Mesenchymal stem cell (in vitro differentiated cells and primary cell): ENCODE data around the gene DIABLO.

Experiments used
- DNase-seq: peaks from one replicate; pipeline ENCODE4 v3.0.0-alpha.2; 2013
- H2AFZ ChIP-seq: one replicate; pipeline ENCODE4 v1.6.1; 2013; ENCODE audit warnings: low read depth, mild to moderate bottlenecking, control low read depth, inconsistent platforms, low read length, moderate library complexity
- H2AK5ac ChIP-seq: 2 replicates; pipeline ENCODE4 v1.6.1; 2013; ENCODE audit warnings: low read length, moderate library complexity, mild to moderate bottlenecking, inconsistent platforms; ENCODE audit not compliant: severe bottlenecking
- H2BK120ac ChIP-seq: one replicate; pipeline ENCODE4 v1.6.1; 2013; ENCODE audit warnings: low read depth, mild to moderate bottlenecking, inconsistent platforms, low read length, moderate library complexity
- H2BK12ac ChIP-seq, 2 experiments: one replicate each; pipeline ENCODE4 v1.6.1; 2013; ENCODE audit warnings: inconsistent platforms in 2 of 2, low read length in 2 of 2, mild to moderate bottlenecking in 2 of 2, moderate library complexity in 2 of 2, control low read depth in 1 of 2
- H2BK15ac ChIP-seq: one replicate; pipeline ENCODE4 v1.6.1; 2013; ENCODE audit warnings: mild to moderate bottlenecking, low read depth, inconsistent platforms; ENCODE audit not compliant: poor library complexity, severe bottlenecking
- H2BK5ac ChIP-seq: 2 replicates; pipeline ENCODE4 v1.6.1; 2013; ENCODE audit warnings: low read depth, mild to moderate bottlenecking, low read length, control low read depth, inconsistent platforms; ENCODE audit not compliant: poor library complexity, severe bottlenecking
- H3K14ac ChIP-seq, 2 experiments: one replicate each; pipeline ENCODE4 v1.6.1; 2013; ENCODE audit warnings: inconsistent platforms in 2 of 2, low read length in 2 of 2, control low read depth in 1 of 2, mild to moderate bottlenecking in 1 of 2, moderate library complexity in 1 of 2
- H3K18ac ChIP-seq, 2 experiments: one replicate each; pipeline ENCODE4 v1.6.1; 2013; ENCODE audit warnings: inconsistent platforms in 2 of 2, low read length in 2 of 2, control low read depth in 1 of 2, low read depth in 1 of 2, mild to moderate bottlenecking in 1 of 2
- H3K23ac ChIP-seq, 2 experiments: one replicate each; pipeline ENCODE4 v1.6.1; 2013; ENCODE audit warnings: inconsistent platforms in 2 of 2, low read length in 2 of 2, mild to moderate bottlenecking in 2 of 2, moderate library complexity in 2 of 2, control low read depth in 1 of 2
- H3K27ac ChIP-seq: 2 replicates; pipeline ENCODE4 v1.5.1; 2013; ENCODE audit warnings: mild to moderate bottlenecking, moderate library complexity, low read length, control low read depth, inconsistent platforms; ENCODE audit not compliant: poor library complexity, severe bottlenecking
- H3K27me3 ChIP-seq, 2 experiments: 2 replicates each; pipeline versions ENCODE4 v1.6.1 to v1.7.0; 2013; ENCODE audit warnings: low read length in 2 of 2, mild to moderate bottlenecking in 2 of 2, moderate library complexity in 2 of 2, control low read depth in 1 of 2, inconsistent platforms in 1 of 2; ENCODE audit not compliant: control insufficient read depth in 1 of 2, insufficient read depth in 1 of 2
- H3K36me3 ChIP-seq, 2 experiments: 2 replicates each; pipeline versions ENCODE4 v1.6.1 to v1.7.0; 2013; ENCODE audit warnings: low read length in 2 of 2, control low read depth in 1 of 2, inconsistent platforms in 1 of 2, low read depth in 1 of 2, mild to moderate bottlenecking in 1 of 2; ENCODE audit not compliant: insufficient read depth in 2 of 2, control insufficient read depth in 1 of 2
- H3K4ac ChIP-seq, 2 experiments: one replicate each; pipeline ENCODE4 v1.6.1; 2013; ENCODE audit warnings: inconsistent platforms in 2 of 2, low read length in 2 of 2, mild to moderate bottlenecking in 2 of 2, moderate library complexity in 2 of 2, control low read depth in 1 of 2, low read depth in 1 of 2
- H3K4me1 ChIP-seq: 2 replicates; pipeline ENCODE4 v1.6.1; 2013; ENCODE audit warnings: low read depth, low read length, control low read depth; ENCODE audit not compliant: control insufficient read depth, insufficient read depth
- H3K4me2 ChIP-seq: 2 replicates; pipeline ENCODE4 v1.6.1; 2013; ENCODE audit warnings: low read length, mild to moderate bottlenecking, inconsistent platforms; ENCODE audit not compliant: poor library complexity, severe bottlenecking
- H3K4me3 ChIP-seq, 2 experiments: 2 replicates each; pipeline versions ENCODE4 v1.5.1 to v1.7.0; 2013; ENCODE audit warnings: low read length in 2 of 2, mild to moderate bottlenecking in 2 of 2, control low read depth in 1 of 2, low read depth in 1 of 2; ENCODE audit not compliant: insufficient read depth in 1 of 2
- H3K79me1 ChIP-seq: replicated peaks from 2 replicates; pipeline ENCODE4 v1.6.1; 2013; ENCODE audit warnings: mild to moderate bottlenecking, control low read depth, low read length, inconsistent platforms; ENCODE audit not compliant: poor library complexity, severe bottlenecking
- H3K9ac ChIP-seq: 2 replicates; pipeline ENCODE4 v1.7.0; 2013; ENCODE audit warnings: mild to moderate bottlenecking, low read length, moderate library complexity
- H3K9me3 ChIP-seq: 2 replicates; pipeline ENCODE4 v1.7.0; 2013; ENCODE audit warnings: mild to moderate bottlenecking, low read length; ENCODE audit not compliant: control insufficient read depth
- H4K8ac ChIP-seq: one replicate; pipeline ENCODE4 v1.6.1; 2013; ENCODE audit warnings: inconsistent platforms, mild to moderate bottlenecking, low read length, moderate library complexity
- H4K91ac ChIP-seq: one replicate; pipeline ENCODE4 v1.6.1; 2013; ENCODE audit warnings: mild to moderate bottlenecking, low read length, inconsistent platforms
- WGBS: methylation state at CpG from one replicate; pipeline ENCODE4 v1.1.7; 2013; ENCODE audit warnings: mixed read lengths; 5-methylcytosine and 5-hydroxymethylcytosine counted together

The DIABLO gene

DNA sequence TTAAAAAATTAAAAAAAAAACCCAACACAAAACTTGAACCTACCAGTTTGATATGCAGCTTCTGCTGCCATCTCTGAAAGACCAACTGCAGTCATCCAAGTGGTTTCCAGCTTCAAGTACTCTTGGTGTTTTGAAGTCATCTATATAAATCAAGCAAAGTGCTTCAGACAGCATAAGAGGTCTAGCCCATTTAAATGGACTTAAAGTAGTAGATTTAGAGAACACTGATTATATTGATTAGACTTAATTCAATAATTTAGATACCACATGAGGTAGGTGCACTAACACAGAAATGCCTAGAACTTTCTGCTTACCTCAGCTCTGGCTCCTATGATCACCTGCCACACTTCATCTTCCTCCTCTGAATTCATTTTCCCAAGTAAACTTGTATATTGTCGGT, 9.4 kb downstream of the DIABLO start:
- no CpG with 5 or more reads among the region's 1 CpG for WGBS
- H2BK5ac ChIP-seq, result no peak overlapping the region
- no peak overlapping the region for H3K4me3 ChIP-seq
- no peaks in the 10 kb centered on the region for H3K27me3 ChIP-seq
- H3K9ac ChIP-seq, result no peak overlapping the region
- H3K27ac ChIP-seq, result no peak overlapping the region
- no peak overlapping the region for H2AFZ ChIP-seq
- no peak overlapping the region for H2BK12ac ChIP-seq
- no peak overlapping the region for H3K4me2 ChIP-seq
- no peak overlapping the region for H4K91ac ChIP-seq
- peaks cover 2% of the 10 kb centered on the region for H3K4me1 ChIP-seq
- no peak overlapping the region for H2BK120ac ChIP-seq
- no peak overlapping the region for H2AK5ac ChIP-seq
- peaks cover 19% of the 10 kb centered on the region for H3K79me1 ChIP-seq
- no peak overlapping the region for H3K4ac ChIP-seq
- no peak overlapping the region for H4K8ac ChIP-seq
- no peak for DNase-seq
- no peaks in the 10 kb centered on the region for H3K9me3 ChIP-seq
- no peak overlapping the region for H3K18ac ChIP-seq
- no peak overlapping the region for H2BK15ac ChIP-seq
- H3K23ac ChIP-seq, result no peak overlapping the region
- H3K14ac ChIP-seq, result no peak overlapping the region
- peaks cover 44 to 86% of the 10 kb centered on the region in 2 experiments for H3K36me3 ChIP-seq

GRCh38 chr12:122215771-122216170, 10.1 kb downstream of the DIABLO start:
- no peak overlapping the region for H2AFZ ChIP-seq
- no peak overlapping the region for H2BK12ac ChIP-seq
- no peak overlapping the region for H3K23ac ChIP-seq
- no peak overlapping the region for H2BK15ac ChIP-seq
- no peak overlapping the region for H3K27ac ChIP-seq
- no peak overlapping the region for H2BK5ac ChIP-seq
- no peak for DNase-seq
- no peak overlapping the region for H4K8ac ChIP-seq
- no peak overlapping the region for H3K18ac ChIP-seq
- H3K4me3 ChIP-seq, result no peak overlapping the region
- peaks cover 17% of the 10 kb centered on the region for H3K79me1 ChIP-seq
- H3K4me2 ChIP-seq, result no peak overlapping the region
- H2AK5ac ChIP-seq, result no peak overlapping the region
- no peaks in the 10 kb centered on the region for H3K4me1 ChIP-seq
- no peak overlapping the region for H3K9ac ChIP-seq
- no peak overlapping the region for H2BK120ac ChIP-seq
- no peak overlapping the region for H4K91ac ChIP-seq
- H3K27me3 ChIP-seq, result no peaks in the 10 kb centered on the region
- no peak overlapping the region for H3K4ac ChIP-seq
- H3K14ac ChIP-seq, result no peak overlapping the region
- 89% methylated on average over 4 of the region's 5 CpGs for WGBS
- H3K9me3 ChIP-seq, result no peaks in the 10 kb centered on the region
- H3K36me3 ChIP-seq, result peaks cover 46 to 86% of the 10 kb centered on the region in 2 experiments

GRCh38 chr12:122208073-122208820, 17.6 kb downstream of the DIABLO start:
- Histone ChIP-seq H2AFZ (no peak overlapping the region), H2AK5ac (no peak overlapping the region), H3K4me1 (peaks cover 16% of the 10 kb centered on the region), H3K4ac (no peak overlapping the region), H3K18ac (no peak overlapping the region), H3K9me3 (no peaks in the 10 kb centered on the region), H3K23ac (no peak overlapping the region), H2BK15ac (no peak overlapping the region), H3K4me2 (no peak overlapping the region), H3K79me1 (peaks cover 1% of the 10 kb centered on the region), H2BK12ac (no peak overlapping the region), H2BK5ac (no peak overlapping the region), H4K8ac (no peak overlapping the region), H4K91ac (no peak overlapping the region), H3K36me3 (peaks cover 46 to 64% of the 10 kb centered on the region in 2 experiments), H2BK120ac (no peak overlapping the region), H3K27me3 (peaks cover 12 to 29% of the 10 kb centered on the region in 2 experiments), H3K4me3 (no peak overlapping the region), H3K27ac (no peak overlapping the region), H3K9ac (no peak overlapping the region), H3K14ac (no peak overlapping the region)
- DNase-seq, result no peak
- 97% methylated on average over 18 of the region's 18 CpGs for WGBS

DNA sequence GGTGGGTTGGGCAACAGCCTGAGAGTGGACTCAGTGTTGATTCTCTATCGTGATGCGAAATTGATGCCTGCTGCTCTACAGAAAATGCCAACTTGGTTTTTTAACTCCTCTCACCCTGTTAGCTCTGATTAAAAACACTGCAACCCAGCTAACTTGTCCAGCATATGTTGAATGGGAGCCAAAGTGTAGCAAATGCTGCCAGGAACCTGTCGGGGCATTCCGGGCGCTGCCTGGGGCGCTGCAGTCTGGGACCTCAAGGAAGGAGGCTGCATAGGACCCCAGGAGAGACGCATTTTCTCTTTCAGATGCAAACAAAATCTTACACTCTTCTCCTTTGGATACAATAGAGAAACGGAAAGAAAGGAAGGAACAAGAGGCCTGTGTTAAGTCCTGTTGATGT, 18.5 kb downstream of the DIABLO start:
- Histone ChIP-seq H3K4me2 (no peak overlapping the region), H2AFZ (no peak overlapping the region), H3K36me3 (peaks cover 38 to 55% of the 10 kb centered on the region in 2 experiments), H2AK5ac (no peak overlapping the region), H3K14ac (no peak overlapping the region), H2BK120ac (no peak overlapping the region), H3K4me3 (no peak overlapping the region), H3K4ac (no peak overlapping the region), H2BK12ac (no peak overlapping the region), H3K23ac (no peak overlapping the region), H3K4me1 (peaks cover 19% of the 10 kb centered on the region), H4K8ac (no peak overlapping the region), H3K9ac (no peak overlapping the region), H3K27me3 (peaks cover 12 to 38% of the 10 kb centered on the region in 2 experiments), H2BK15ac (no peak overlapping the region), H3K9me3 (no peaks in the 10 kb centered on the region), H3K27ac (no peak overlapping the region), H2BK5ac (no peak overlapping the region), H4K91ac (no peak overlapping the region), H3K79me1 (peaks cover 1% of the 10 kb centered on the region), H3K18ac (no peak overlapping the region)
- 97% methylated on average over 5 of the region's 8 CpGs for WGBS
- DNase-seq, result no peak
